ENCODE measurements around the gene GRM1. TPM values are rescaled to one million over a fixed set of nuclear protein-coding genes. Genes with fewer than 3 reads are reported as not detected.

Gene GRM1
- total and polyA plus RNA-seq, 2 of the 4 experiments (the other 2 are of a cell fraction): not detected

DNA sequence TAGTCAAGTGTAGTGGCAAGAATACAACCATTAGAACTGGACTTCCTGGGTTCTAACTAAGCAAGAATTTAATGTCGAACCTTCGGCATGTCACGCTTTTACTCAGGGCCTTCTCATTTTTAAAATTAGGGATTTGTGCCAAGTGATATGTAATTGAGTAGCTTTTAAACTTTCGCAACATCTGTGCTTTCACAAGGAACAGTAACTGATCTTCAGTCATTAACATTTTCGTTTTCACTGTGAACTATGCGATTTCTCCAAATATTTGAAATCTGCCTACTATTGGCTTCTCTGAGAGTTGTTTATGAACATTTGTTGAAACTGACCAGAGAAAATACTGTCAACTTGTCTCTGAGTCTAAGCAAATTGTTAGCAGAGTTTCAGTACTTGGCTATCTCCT is 27.6 kb downstream of the GRM1 start:
- no CpG with 5 or more reads among the region's 6 CpGs for WGBS, 2 experiments (ENCODE audit: extremely low coverage in 2 of 2, insufficient read length in 1 of 2)
- no peaks in the 10 kb centered on the region for H3K9me1 ChIP-seq (ENCODE audit: insufficient read depth, low read length)
- no peak overlapping the region for H3K14ac ChIP-seq (replicated peaks; ENCODE audit: low read depth, low read length)
- no peak for ATAC-seq (ENCODE audit: low read depth)
- no TSS peak for BruUV-seq (replicated peaks)
- H3K4me2 ChIP-seq (ENCODE audit: low read depth, low read length): no peak overlapping the region
- H2BK5ac ChIP-seq (ENCODE audit: low read depth, low read length, poor library complexity, severe bottlenecking): no peak overlapping the region
- no peak overlapping the region for H3K9ac ChIP-seq (ENCODE audit: low read depth, low read length)
- no peaks in the 10 kb centered on the region for H3K36me3 ChIP-seq (ENCODE audit: control insufficient read depth, insufficient read depth, low read length)
- no peak overlapping the region for H3K18ac ChIP-seq (ENCODE audit: low read depth, low read length)
- H4K5ac ChIP-seq (ENCODE audit: low read depth, low read length): no peak overlapping the region
- no peak overlapping the region for H2BK20ac ChIP-seq (ENCODE audit: low read depth, low read length)
- H3K27me3 ChIP-seq (ENCODE audit: control insufficient read depth, insufficient read depth, low read length): no peaks in the 10 kb centered on the region
- H3K79me1 ChIP-seq (ENCODE audit: low read depth in 1 of 2, low read length in 2 of 2): no peaks in the 10 kb centered on the region
- intact Hi-C loops (cut with micrococcal nuclease): no loop called here
- CTCF ChIA-PET: no interaction called here
- no peak overlapping the region for H3K56ac ChIP-seq (ENCODE audit: extremely low read depth, insufficient read depth, low read length)
- no peak overlapping the region for H3K4me3 ChIP-seq (ENCODE audit: insufficient read depth, low read depth, low read length)
- no peak overlapping the region for H3K23ac ChIP-seq (ENCODE audit: low read depth, low read length)
- H3K9me3 ChIP-seq (ENCODE audit: control insufficient read depth, insufficient read depth, low read length): no peaks in the 10 kb centered on the region
- POLR2A ChIA-PET (ENCODE audit: unreplicated experiment): no interaction called here
- H3K4ac ChIP-seq (ENCODE audit: low read depth, low read length): no peak overlapping the region
- H2BK120ac ChIP-seq (ENCODE audit: low read depth, low read length): no peak overlapping the region
- H2AFZ ChIP-seq (replicated peaks; ENCODE audit: low read length, poor library complexity): no peak overlapping the region
- no peaks in the 10 kb centered on the region for H4K20me1 ChIP-seq (ENCODE audit: insufficient read depth, low read length)
- no peaks in the 10 kb centered on the region for H3K4me1 ChIP-seq (ENCODE audit: control insufficient read depth, insufficient read depth, low read length)
- no peak overlapping the region for H3K27ac ChIP-seq (ENCODE audit: insufficient read depth, low read length)
- no peak overlapping the region for H2BK15ac ChIP-seq (ENCODE audit: low read depth, low read length)
- H4K91ac ChIP-seq (ENCODE audit: insufficient read depth, low read depth, low read length): no peak overlapping the region
- TF ChIP-seq, protein P1, sequence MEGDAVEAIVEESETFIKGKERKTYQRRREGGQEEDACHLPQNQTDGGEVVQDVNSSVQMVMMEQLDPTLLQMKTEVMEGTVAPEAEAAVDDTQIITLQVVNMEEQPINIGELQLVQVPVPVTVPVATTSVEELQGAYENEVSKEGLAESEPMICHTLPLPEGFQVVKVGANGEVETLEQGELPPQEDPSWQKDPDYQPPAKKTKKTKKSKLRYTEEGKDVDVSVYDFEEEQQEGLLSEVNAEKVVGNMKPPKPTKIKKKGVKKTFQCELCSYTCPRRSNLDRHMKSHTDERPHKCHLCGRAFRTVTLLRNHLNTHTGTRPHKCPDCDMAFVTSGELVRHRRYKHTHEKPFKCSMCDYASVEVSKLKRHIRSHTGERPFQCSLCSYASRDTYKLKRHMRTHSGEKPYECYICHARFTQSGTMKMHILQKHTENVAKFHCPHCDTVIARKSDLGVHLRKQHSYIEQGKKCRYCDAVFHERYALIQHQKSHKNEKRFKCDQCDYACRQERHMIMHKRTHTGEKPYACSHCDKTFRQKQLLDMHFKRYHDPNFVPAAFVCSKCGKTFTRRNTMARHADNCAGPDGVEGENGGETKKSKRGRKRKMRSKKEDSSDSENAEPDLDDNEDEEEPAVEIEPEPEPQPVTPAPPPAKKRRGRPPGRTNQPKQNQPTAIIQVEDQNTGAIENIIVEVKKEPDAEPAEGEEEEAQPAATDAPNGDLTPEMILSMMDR (conservative IDR thresholded peaks at IDR 0.05; ENCODE audit: low read depth, low read length): no peak
- TF ChIP-seq RFX5 (IDR thresholded peaks at IDR 0.05; ENCODE audit: low read depth, low read length) (no peak), MXI1 (IDR thresholded peaks at IDR 0.05; ENCODE audit: borderline replicate concordance, low read depth, low read length) (no peak), CEBPB (IDR thresholded peaks at IDR 0.05; ENCODE audit: low read depth, low read length) (no peak), RCOR1 (IDR thresholded peaks at IDR 0.05; ENCODE audit: insufficient replicate concordance, low read length) (no peak), MAFK (IDR thresholded peaks at IDR 0.05; ENCODE audit: low read depth, low read length) (no peak), CHD1 (IDR thresholded peaks at IDR 0.05; ENCODE audit: low read depth, low read length) (no peak), RAD21 (IDR thresholded peaks at IDR 0.05; ENCODE audit: low read length) (no peak), POLR2A (IDR thresholded peaks at IDR 0.05; ENCODE audit: low read depth, low read length) (no peak), NFE2L2 (IDR thresholded peaks at IDR 0.05; ENCODE audit: low read depth, low read length) (no peak)
- no peak overlapping the region for H2AK9ac ChIP-seq (replicated peaks; ENCODE audit: low read depth, low read length, poor library complexity)
- in situ Hi-C loops (cut with MboI; ENCODE audit: low sequenced_read_pairs): no loop called here
- H4K8ac ChIP-seq (ENCODE audit: low read depth in 2 of 2, low read length in 2 of 2): no peak overlapping the region
- no peak for DNase-seq
- dilution Hi-C loops (cut with HindIII; ENCODE audit: low sequenced_read_pairs, unreplicated experiment): no loop called here
- H2AK5ac ChIP-seq (ENCODE audit: low read depth, low read length): no peak overlapping the region

Measured in IMR-90 (cell line).